CD4-positive, alpha-beta T cell treated with Interleukin-17A for 1 hour (primary cell): ENCODE data around the gene RNU11.
"Not testable (repeated sequence)": the region's sequence is repeated elsewhere in the genome, so short reads cannot be mapped to it uniquely, and the experiment has no call there.

Experiments used
- DNase-seq: peaks from one replicate; pipeline ENCODE4 v3.0.0-alpha.2; 2020

RNU11 gene

GRCh38 chr1:28666806-28667205 lies 18.4 kb downstream of the RNU11 start:
- DNase-seq, result no peak

- DNase-seq, result peak; percentile 87
Measured at GRCh38 chr1:28668191-28668955, 20.0 kb downstream of the RNU11 start, which contains the start of gene GMEB1. GMEB1 (plus strand) TSS chr1:28668784; CDS start chr1:28683613, 14,829 bp downstream.

- peak; percentile 52 for DNase-seq
Measured at GRCh38 chr1:28668956-28669723, 20.7 kb downstream of the RNU11 start.

DNA sequence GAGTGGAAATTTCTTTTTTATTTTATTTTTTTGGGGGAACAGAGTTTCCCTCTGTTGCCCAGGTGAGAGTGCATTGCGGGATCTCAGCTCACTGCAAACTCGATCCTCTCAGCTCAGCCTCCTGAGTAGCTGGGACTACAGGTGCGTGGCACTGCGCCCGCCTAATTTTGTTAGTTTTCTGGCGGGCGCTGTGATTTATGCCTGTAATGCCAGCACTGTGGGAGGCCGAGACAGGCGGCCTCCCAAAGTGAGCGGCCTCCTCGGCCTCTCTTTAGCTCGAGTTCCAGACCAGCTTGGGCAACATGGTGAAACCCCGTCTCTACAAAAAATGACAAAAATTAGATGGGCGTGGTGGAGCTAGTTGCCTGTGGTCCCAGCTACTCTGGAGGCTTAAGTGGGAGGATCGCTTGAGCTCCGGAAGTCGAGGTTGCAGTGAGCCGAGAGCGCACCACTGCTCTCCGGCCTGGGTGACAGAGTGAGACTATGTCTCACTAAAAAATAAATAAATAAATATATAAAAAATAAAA lies 22.9 kb downstream of the RNU11 start:
- DNase-seq, result no peak

DNA sequence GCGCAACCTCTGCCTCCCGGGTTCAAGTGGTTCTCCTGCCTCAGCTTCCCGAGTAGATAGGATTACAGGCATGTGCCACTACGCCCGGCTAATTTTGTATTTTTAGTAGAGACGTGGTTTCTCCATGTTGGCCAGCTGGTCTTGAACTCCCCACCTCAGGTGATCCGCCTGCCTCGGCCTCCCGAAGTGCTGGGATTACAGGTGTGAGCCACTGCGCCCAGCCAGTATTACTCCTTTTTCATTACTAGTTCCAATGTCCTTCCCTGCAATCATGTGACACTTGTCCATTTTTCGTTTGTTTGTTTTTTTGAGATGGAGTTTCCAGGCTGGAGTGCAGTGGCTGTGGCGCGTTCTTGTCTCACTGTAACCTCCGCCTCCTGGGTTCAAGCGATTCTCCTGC lies 24.6 kb downstream of the RNU11 start:
- not testable (repeated sequence) for DNase-seq

DNA sequence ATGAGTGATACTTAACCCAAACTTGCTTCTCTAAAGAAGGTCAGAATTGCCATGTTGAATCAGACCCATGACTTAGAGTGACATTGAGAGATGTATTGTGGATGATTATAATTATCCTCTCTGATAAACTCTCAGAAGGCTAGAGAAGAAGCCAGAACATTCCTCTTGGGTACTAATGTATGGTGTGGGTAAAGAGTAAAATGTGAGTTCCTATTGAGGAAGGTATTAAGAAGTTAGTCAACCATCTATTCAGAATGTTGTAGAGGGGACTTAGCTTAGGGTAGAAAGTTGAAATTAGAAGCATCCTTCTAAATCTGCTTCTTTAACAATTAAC lies 27.5 kb downstream of the RNU11 start:
- no peak for DNase-seq

GRCh38 chr1:28680151-28680550 lies 31.8 kb downstream of the RNU11 start:
- no peak for DNase-seq

GRCh38 chr1:28682840-28683239 lies 34.4 kb downstream of the RNU11 start:
- DNase-seq, result no peak

DNA sequence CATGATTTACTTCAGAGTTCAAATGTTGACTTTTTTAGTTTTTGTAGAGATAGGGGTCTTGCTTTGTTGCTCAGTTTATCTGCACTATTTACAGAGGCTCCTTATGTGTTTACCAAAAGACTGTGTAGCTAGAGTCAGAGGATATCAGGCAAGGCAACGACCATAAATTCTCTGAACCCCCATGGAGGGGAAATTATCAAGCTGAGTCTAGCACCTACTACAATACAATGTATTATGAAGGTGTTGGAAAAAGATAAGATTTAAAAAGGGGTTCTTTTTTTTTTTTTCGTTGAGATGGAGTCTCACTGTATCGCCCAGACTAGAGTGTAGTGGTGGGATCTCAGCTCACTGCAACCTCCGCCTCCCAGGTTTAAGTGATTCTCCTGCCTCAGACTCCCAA lies 36.5 kb downstream of the RNU11 start:
- no peak for DNase-seq

DNA sequence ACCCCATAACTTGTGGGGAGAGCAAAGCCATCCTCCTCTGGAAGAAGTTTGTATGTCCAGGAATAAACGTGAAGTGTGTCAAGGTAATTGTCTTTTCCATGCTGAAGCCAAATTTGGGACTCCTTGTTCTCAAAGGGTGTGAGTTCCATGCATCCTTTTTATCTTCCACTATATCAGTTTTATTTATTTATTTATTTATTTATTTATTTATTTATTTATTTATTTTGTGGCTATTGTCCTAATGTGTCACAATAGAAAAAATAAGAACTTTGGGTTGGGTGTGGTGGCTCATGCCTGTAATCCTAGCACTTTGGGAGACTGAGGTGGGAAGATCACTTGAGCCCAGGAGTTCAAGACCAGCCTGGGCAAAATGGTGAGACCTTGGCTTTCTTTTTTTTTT lies 43.2 kb downstream of the RNU11 start:
- DNase-seq, result not testable (repeated sequence)
